ENCODE data around the gene PTDSS2. TPM values are rescaled to one million over a fixed set of nuclear protein-coding genes. Genes with fewer than 3 reads are reported as not detected.

PTDSS2 gene
- total and polyA plus RNA-seq, 2 donors from 2014 or later: 28.5 to 37.7 TPM

DNA sequence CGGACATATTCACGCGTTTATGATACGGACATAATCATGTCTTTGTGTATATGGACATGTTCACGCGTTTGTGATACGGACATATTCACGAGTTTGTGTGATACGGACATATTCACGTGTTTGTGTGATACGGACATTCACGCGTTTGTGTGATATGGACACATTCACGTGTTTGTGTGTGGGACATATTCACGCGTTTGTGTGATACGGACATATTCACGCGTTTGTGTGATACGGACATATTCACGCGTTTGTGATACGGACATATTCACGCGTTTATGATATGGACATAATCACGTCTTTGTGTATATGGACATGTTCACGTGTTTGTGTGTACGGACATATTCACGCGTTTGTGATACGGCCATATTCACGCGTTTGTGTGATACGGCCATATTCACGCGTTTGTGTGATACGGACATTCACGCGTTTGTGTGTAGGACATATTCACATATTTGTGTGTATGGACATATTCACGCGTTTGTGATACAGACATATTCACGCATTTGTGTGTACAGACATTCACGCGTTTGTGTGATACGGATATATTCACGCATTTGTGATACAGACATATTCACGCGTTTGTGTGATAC is 24.9 kb downstream of the PTDSS2 start:
- TF ChIP-seq, protein P1, sequence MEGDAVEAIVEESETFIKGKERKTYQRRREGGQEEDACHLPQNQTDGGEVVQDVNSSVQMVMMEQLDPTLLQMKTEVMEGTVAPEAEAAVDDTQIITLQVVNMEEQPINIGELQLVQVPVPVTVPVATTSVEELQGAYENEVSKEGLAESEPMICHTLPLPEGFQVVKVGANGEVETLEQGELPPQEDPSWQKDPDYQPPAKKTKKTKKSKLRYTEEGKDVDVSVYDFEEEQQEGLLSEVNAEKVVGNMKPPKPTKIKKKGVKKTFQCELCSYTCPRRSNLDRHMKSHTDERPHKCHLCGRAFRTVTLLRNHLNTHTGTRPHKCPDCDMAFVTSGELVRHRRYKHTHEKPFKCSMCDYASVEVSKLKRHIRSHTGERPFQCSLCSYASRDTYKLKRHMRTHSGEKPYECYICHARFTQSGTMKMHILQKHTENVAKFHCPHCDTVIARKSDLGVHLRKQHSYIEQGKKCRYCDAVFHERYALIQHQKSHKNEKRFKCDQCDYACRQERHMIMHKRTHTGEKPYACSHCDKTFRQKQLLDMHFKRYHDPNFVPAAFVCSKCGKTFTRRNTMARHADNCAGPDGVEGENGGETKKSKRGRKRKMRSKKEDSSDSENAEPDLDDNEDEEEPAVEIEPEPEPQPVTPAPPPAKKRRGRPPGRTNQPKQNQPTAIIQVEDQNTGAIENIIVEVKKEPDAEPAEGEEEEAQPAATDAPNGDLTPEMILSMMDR (IDR thresholded peaks at IDR 0.05; ENCODE audit: borderline replicate concordance, extremely low read depth, insufficient read depth): no peak
- no peak for DNase-seq
- no peaks in the 10 kb centered on the region for H3K27me3 ChIP-seq (ENCODE audit: control insufficient read depth, insufficient read depth, low read length)
- no peak overlapping the region for H3K4me3 ChIP-seq (ENCODE audit: low read length in 3 of 3)
- H3K9ac ChIP-seq (ENCODE audit: low read length in 3 of 3): no peak overlapping the region
- H3K9me3 ChIP-seq (ENCODE audit: control insufficient read depth in 2 of 3, insufficient read depth in 1 of 3, low read length in 3 of 3): no peaks in the 10 kb centered on the region
- no peaks in the 10 kb centered on the region for H3K36me3 ChIP-seq (ENCODE audit: control insufficient read depth in 2 of 3, insufficient read depth in 3 of 3, low read length in 3 of 3)
- H3K27ac ChIP-seq (ENCODE audit: low read depth in 2 of 2, low read length in 2 of 2): no peak overlapping the region
- no peak for FAIRE-seq
- intact Hi-C loops (cut with DNase I): no loop called here
- H3K4me1 ChIP-seq (ENCODE audit: control insufficient read depth in 2 of 3, insufficient read depth in 2 of 3, low read depth in 1 of 3, low read length in 3 of 3): peaks cover 0 to 3% (median 3%) of the 10 kb centered on the region in 3 donors

DNA sequence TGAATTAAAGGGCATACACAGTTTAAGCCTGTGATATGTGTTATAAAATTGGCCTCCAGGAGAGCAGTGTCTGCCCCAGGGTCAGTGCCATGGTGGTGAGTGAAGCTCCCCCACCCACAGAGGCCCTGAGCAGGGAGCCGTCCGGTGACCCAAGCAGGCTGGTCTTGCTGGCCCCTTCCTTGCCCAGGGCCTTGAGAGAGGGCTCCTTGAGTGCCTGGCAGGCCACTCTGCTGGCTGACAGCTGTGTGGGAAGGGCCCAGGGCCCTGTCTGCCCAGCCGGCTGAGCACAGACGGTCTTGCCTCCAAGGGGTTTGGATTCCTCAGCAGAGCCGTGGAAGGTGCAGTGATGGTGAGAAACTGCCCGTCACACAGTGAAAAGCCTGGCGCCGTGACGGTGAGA is 25.9 kb downstream of the PTDSS2 start:
- FAIRE-seq (no peak), DNase-seq (no peak)
- no peaks in the 10 kb centered on the region for H3K36me3 ChIP-seq (ENCODE audit: control insufficient read depth in 2 of 3, insufficient read depth in 3 of 3, low read length in 3 of 3)
- no peak overlapping the region for H3K27ac ChIP-seq (ENCODE audit: low read depth in 2 of 2, low read length in 2 of 2)
- intact Hi-C loops (cut with DNase I): no loop called here
- no peak overlapping the region for H3K4me3 ChIP-seq (ENCODE audit: low read length in 3 of 3)
- H3K4me1 ChIP-seq (ENCODE audit: control insufficient read depth in 2 of 3, insufficient read depth in 2 of 3, low read depth in 1 of 3, low read length in 3 of 3): no peaks in the 10 kb centered on the region
- TF ChIP-seq, protein P1 (IDR thresholded peaks at IDR 0.05; ENCODE audit: borderline replicate concordance, extremely low read depth, insufficient read depth): no peak
- no peak overlapping the region for H3K9ac ChIP-seq (ENCODE audit: low read length in 3 of 3)
- no peaks in the 10 kb centered on the region for H3K27me3 ChIP-seq (ENCODE audit: control insufficient read depth, insufficient read depth, low read length)
- no peaks in the 10 kb centered on the region for H3K9me3 ChIP-seq (ENCODE audit: control insufficient read depth in 2 of 3, insufficient read depth in 1 of 3, low read length in 3 of 3)

DNA sequence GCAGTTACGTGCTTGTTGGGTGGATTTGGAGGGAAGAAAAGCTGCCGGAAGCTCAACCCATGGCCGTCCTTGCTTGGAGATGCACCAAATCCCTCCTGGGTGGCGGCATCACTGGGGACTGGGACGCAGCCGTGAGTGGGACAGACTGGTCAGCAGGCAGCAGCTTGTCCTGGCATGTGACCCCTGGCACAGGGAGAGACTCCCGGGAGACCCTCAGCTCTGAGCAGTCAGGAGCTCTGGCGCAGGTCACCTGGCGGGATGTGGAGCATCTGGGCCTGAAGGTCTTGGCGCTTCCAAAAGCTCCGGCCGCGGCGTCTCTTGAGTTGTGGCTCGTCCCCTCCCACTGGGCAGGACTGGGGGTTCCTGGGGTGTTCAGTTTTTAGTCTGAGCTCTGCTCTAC is 26.3 kb downstream of the PTDSS2 start:
- TF ChIP-seq, protein P1 (IDR thresholded peaks at IDR 0.05; ENCODE audit: borderline replicate concordance, extremely low read depth, insufficient read depth): no peak
- FAIRE-seq: no peak
- intact Hi-C loops (cut with DNase I): no loop called here

More for the DNA sequence above, 26.3 kb downstream of the PTDSS2 start:
- H3K36me3 ChIP-seq (ENCODE audit: control insufficient read depth in 2 of 3, insufficient read depth in 3 of 3, low read length in 3 of 3): no peaks in the 10 kb centered on the region
- no peaks in the 10 kb centered on the region for H3K9me3 ChIP-seq (ENCODE audit: control insufficient read depth in 2 of 3, insufficient read depth in 1 of 3, low read length in 3 of 3)
- no peaks in the 10 kb centered on the region for H3K4me1 ChIP-seq (ENCODE audit: control insufficient read depth in 2 of 3, insufficient read depth in 2 of 3, low read depth in 1 of 3, low read length in 3 of 3)
- no peak overlapping the region for H3K9ac ChIP-seq (ENCODE audit: low read length in 3 of 3)
- no peaks in the 10 kb centered on the region for H3K27me3 ChIP-seq (ENCODE audit: control insufficient read depth, insufficient read depth, low read length)
- no peak overlapping the region for H3K27ac ChIP-seq (ENCODE audit: low read depth in 2 of 2, low read length in 2 of 2)
- no peak for DNase-seq
- H3K4me3 ChIP-seq (ENCODE audit: low read length in 3 of 3): no peak overlapping the region
